Stimulated activated CD4-positive, alpha-beta T cell treated with anti-CD3 and anti-CD28 coated beads, Interleukin-12 subunit alpha, Interleukin-12 subunit beta, amount 100 ng/mL, for 4 hours (primary cell): Measurements from ENCODE around the gene IL1F10.
"Not testable (repeated sequence)": the region's sequence is repeated elsewhere in the genome, so short reads cannot be mapped to it uniquely, and the experiment has no call there.

Experiments used
- DNase-seq: peaks from one replicate; pipeline ENCODE4 v3.0.0-alpha.2; 2020

IL1F10 gene

DNA sequence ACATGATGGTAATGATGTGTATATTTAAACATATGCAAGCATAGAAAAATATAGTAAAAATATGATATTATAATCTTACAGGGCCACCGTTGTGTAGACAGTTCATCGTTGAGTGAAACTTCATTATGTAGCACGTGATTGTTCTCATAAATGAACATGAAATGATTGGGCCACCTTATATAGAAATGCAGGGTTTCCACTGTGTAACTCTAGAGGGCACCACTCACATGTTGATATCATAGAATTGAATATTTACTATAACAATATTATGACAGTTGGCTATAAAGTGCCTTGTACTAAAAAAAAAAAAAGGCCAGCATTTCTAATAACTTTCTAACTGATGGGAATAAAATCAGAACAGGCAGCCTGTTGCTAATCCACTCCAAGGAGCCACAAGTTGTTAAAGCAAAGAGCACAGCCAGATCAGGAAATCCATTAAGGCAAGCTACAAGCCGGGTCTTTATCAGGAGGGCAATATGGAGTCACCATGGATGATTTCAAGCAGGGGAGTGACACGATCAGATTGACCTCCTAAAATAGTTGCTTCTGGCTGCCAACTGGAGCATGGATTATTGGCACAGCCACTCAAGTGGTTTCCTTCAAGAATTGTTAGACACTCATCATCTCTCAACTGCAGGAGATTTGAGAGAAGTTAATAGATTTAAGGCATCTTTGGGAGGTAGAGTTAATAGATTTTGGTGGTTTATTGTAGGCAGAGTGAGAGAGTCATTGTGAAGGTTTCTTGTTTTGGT is 16.7 kb downstream of the IL1F10 start:
- no peak for DNase-seq

DNA sequence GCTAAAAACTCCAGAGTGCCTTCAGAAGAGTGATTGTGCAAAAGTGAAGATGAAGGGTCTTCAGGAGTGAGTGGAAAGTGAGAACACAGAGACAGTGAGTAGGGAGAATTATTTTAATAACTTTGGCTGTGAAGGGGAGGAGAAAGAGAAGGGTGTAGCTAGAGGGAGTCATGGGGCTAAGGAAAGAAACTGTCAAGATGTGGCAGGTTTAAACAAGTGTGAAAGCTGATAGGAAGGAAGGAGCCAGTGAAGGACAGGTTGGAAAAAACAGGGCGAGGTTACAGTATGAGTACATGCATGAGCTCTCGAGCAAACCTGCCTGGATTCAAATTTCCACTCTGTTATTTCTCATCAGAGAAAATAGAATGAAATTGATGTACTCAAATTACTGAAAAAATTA is 17.8 kb downstream of the IL1F10 start:
- no peak for DNase-seq

DNA sequence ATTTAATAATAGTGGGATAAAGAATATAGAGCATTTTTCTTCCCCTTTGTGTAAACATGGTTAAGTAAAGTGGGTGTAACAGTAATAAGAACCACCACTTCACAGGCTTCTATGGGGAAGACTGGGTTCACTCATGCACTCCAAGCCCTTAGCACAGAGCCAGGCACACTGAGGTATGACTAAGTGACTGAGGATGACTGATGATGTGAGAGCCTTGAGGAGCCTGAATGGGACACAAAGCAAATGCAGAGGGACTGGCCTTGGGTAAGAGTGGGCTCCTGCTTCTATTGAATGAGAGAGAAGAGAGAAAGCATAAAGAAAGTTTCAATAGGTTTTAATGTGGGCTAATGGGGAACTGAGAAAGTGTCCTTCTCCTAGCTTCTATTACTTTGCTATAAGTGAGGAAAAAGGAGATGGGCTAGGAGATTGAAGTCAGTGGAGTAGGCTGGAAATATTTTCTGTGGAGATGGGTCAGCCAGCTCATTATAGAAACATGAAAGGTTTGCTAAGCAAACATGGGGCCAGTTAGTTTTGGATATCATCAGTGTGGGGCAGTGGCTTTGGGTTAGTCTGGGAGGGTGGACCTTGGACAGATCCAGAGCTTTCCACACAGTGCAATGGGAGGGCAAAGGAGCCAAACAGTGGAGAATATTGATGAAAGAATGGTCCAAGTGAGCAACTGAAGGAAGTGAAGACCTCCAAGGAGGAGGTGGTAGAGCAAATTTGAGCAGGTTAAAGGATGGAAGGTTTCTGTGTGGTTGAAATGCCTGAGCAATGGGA is 20.6 kb downstream of the IL1F10 start:
- no peak for DNase-seq

DNA sequence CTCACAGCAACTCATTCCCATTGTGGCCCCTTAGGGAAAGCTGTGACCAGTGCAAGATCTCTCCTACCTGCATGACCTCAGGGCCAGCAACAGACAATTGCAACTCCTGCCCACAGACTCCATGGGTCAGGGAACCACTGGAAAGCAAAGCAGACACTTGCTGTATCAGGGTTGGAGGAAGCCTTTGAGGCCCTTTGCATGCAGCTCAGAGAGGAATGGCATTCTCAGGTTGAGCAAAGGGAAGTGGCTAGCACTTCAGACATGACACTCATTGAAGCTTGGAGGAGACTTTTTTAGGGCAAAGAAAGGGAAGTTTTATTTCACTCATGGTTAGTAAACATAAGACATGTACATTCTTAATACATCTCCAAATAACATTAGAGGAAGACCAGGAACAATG is 22.1 kb downstream of the IL1F10 start:
- no peak for DNase-seq

DNA sequence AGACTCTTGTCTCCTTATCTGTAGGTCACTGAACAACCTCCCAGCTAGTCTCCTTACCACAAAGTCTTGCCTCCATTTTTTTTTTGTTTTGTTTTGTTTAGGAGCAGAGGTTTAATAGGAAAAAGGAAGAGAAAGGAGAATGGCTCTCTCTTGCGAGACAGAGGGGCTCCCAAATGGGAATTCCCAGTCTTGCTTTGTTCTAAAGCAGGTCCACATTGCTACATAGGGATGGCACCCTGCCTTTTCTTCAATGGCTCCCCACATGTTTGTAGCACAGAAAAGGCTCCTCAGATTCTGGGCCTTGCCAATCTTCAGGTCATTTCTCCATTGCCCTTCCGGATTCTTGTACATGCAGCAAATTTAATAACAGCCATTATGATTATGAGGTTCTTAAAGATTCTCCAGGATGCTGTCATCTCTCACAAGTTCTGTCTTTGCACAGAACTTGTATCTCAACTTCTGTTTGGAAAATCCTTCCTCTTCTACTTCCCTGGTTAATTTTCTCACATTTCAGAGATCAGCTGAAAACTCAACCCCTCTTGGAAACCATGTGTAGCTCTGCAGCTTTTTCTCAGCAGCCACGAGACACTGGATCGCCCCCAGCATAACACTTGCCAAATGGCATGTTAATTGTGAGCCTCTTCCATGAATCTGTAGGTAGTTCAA is 23.6 kb downstream of the IL1F10 start:
- DNase-seq = no peak

DNA sequence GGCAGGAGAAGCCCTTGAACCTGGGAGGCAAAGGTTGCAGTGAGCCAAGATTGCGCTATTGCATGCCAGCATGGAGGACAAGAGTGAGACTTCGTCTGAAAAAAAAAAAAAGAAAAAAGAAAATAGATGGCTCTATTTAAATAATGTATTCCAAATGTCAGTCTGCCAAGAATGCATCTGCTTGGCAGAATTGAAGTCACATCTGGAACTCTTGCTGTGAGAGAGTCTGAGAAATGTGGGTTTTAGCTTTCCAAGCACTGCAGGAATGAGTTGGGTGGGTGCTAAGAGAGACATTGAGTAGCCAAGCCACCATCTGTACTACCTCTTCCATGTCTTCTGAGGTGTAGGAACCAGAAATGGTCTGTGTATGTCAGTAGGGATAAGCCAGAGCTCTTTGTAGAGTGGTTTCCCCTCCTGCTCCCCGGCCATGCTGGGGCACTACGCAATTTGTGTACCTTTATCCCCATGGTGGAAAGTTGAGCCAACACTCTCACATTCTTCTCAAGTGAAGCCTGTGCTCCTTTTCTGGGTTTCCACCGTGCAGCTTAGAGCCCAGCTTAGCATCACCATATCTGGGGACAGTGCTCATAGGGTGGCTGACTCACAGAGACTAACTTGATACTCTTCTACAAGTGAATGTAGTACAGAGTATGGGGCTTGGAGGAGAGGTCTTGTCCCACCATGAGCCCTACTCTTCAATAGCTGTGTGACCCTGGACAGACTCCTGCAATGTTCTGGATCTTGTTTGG is 25.3 kb downstream of the IL1F10 start:
- no peak for DNase-seq

DNA sequence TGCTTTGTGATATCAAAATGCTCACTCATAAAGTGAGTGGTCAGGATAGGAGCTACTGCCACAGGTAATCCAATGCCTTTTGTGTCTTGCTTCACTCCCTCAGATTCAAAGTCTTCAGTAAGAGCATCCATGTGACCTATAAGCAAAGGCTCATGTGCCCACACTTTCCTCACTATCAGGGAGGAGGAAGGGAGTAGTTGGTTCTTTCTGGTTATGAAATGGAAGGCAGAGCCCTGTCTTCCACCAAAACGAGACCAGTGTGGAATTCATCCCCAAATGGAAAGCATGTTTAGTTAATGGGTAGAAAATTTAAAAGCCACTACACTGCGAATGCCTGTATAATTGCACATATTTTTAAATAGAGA is 25.8 kb downstream of the IL1F10 start:
- no peak for DNase-seq

DNA sequence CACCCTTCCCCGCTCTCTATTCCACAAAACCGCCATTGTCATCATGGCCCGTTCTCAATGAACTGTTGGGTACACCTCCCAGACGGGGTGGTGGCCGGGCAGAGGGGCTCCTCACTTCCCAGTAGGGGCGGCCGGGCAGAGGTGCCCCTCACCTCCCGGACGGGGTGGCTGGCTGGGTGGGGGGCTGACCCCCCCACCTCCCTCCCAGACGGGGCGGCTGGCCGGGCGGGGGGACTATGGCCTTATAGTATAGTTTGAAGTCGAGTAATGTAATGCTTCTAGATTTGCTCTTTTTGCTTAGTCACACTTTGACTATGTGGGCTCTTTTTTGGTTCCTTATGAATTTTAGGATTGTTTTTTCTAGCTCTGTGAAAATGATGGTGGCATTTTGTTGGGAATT is 28.5 kb downstream of the IL1F10 start:
- not testable (repeated sequence) for DNase-seq

DNA sequence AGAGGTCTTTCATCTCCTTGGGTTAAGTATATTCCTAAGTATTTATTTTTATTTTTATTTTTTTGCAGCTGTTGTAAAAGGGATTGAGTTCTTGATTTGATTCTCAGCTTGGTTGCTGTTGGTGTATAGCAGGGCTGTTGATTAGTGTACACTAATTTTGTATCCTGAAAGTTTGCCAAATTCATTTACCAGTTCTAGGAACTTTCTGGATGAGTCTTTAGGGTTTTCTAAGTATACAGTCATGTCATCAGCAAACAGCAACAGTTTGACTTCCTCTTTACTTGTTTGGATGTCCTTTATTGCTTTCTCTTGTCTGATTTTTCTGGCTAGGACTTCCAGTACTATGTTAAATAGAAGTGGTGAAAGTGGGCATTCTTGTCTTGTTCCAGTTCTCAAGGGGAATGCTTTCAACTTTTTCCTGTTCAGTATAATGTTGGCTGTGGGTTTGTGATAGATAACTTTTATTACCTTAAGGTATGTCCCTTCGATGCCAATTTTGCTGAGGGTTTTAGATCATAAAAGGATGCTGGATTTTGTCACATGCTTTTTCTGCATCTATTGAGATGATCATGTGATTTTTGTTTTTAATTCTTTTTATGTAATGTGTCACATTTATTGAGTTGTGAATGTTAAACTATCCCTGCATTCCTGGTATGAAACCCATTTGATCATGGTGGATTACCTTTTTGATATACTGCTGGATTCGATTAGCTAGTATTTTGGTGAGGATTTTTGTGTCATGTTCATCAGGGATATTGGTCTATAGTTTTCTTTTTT is 29.3 kb downstream of the IL1F10 start:
- DNase-seq = not testable (repeated sequence)

DNA sequence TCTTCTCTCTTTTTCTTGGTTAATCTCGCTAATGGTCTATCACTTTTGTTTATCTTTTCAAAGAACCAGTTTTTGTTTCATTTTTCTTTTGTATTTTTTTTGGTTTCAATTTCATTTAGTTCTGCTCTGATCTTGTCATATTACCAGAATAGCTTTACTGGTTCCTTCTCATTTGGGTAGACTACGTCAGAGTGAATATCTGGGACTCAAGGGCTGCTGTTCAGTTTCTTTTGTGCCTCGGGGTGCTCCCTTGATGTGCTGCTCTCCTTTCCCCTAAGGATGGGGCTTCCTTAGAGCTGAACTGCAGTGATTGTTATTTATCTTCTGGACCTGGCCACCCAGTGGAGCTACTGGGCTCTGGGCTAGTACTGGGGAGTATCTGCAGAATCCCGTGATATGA is 30.3 kb downstream of the IL1F10 start:
- no peak for DNase-seq

DNA sequence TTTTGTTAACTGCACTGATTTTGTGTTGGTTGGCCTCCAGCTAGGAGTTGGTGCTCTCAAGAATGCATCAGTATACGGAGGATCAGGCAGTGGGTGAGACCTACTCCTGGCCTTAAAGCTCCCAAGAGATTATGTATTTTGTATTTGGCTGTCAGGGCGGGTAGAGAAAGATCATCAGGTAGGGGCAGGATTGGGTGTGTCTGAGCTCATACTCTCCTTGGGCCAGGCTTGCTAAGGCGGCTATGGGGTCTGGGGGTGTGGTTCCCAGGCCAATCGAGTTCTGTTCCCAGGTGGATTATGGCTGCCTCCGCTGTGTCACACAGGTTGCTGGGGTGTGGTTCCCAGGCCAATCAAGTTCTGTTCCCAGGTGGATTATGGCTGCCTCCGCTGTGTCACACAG is 30.8 kb downstream of the IL1F10 start:
- no peak for DNase-seq

DNA sequence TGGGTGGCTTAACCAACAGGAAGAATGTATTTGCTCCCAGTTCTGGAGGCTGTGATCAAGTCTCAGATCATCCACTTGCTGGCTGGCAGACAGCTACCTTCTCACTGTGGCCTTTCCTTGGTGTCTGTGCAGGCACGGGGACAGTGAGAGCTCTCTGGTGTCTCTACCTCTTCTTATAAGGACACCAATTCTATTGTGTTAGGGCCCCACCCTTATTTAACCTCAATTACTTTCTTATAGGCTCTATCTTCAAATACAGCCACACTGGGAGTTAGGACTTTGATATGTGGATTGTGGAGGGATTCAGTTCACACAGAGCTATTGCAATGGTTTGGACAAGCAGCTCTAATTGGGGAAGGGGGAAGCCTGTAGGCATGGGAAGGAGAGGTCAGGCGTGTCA is 34.4 kb downstream of the IL1F10 start:
- no peak for DNase-seq

DNA sequence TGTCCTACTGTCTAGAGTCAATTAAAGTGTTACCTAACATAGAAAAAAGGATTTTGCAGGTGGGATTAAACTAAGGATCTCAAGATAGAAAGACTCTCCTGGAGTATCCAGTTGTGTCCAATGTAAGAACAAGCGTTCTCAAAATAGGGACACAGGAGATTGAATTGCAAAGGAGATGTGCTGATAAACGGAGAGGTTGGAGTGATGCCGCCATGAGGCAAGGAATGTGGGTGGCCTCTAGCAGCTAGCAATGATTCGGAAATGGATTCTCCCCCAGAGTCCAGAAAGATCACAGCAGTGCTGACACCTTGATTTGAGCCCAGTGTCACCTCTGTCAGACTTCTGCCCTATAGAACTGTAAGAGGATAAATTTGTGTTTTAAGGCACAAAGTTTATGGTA is 35.5 kb downstream of the IL1F10 start:
- no peak for DNase-seq

DNA sequence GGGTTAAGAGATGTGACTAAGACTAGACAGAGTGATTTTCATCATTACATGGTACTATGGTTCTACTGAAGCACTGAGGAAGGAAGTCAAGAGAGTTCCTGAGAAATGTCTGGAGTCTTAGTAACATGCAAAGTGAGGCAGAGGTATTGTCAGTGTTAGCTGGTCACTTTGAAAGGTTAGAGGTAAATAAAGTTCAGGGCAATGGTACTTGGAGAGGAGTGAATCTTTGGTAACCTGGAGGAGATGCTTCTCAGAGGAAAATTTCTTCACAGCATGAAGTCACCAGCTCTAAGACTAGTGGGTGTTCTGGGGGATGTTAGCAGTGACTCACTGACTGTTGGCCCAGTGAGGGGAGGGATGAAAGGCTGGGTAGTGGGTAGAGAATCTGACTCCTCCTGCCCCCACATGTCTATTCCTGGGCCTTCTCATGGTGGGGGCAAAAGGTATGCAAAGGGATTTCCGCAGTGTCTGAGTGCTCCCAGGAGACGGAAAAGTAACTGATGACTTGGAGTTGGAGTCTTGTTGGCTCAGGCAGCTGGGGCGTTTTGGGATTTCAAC is 36.4 kb downstream of the IL1F10 start:
- DNase-seq = no peak

DNA sequence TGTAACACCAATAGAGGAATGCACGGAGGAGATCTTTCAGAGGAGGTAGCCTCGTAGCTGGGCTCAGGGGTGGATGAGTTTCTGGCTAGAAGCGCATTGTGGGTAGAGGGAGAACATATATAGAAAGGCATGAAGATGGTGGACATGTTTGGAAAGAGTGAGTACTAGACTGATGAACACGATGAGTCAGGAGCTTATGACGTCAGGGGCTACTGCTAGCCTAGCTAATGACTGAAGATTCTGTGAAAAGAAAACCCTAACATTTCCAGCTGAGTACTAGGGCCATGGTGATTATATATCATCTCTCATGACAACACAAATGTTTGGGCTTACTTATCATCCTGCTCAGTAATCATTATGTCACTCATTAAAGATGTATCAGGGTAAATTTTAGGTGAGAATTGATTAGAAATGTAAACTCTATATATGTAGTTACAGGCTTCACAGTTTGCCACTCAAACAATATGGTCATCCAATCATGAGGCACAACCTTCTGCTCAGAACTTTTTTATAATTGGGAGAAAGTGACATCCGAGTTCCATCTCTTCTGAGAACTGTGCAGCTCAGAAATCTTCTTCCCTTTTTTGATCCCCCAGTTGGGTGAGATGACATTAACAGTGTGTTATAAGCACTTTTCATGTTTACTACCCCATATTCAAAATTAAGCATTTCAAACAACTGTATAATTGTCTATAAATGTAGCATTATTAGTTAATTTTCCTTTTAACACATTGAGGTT is 37.4 kb downstream of the IL1F10 start:
- DNase-seq = no peak

DNA sequence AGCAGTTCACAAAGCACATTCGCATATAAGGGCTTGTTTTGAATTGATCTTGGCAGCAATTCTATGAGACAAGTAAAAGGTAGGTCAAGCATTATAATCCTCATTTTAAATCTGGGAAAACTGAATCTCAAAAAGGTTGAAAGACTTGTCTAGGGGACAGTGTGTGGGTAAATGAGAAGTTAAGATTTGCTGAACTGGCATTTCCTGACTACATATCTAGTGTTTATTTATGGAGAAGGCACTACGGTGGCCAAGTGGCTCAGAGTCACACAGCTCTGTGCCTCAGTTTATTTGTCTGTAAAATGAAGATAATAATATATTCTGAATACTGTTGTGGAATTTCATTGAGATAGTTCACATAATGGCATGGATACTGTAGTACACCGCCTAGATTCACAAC is 43.4 kb downstream of the IL1F10 start:
- DNase-seq = no peak

DNA sequence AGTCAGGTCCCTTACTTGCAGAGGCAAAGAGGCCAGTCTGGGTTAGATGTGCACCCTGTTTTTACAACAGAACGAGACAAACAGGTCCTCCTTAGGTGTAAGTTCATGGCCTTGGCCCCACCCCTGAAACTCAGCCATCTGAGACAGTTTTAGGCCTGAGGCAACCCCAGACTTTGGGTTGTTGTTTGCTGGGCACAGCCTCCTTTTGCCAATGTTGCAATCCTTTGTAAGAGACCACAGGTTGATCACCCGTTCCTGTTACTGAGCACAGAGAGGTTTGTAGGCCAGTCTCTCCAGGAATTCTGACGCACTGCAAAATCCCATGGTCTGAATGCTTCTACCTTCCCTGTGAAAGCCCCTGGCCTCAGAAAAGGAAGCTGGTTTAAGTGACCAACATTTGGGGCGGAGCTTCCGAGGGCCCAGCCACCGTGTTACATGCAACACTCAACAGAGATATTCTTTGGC is 44.1 kb downstream of the IL1F10 start:
- DNase-seq = no peak

DNA sequence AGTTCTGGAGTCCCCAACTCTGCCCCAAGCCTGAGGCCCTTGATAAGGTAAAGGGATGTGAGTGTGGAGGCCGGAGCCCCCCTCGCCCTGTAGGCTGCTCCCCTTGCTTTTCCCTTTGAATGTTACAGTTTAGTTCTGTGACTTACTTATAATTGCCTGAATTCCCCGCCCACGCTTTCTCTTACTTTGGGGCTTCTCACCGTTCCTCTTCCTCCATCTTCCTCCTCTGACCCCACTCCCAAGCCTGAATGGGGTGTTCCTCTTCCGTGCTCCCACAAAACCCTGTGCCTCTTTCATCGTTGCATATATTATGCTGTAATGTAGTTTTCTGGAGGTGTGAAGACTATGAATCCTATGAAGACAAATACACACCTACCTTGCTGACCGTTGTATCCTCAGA is 44.7 kb downstream of the IL1F10 start:
- no peak for DNase-seq

DNA sequence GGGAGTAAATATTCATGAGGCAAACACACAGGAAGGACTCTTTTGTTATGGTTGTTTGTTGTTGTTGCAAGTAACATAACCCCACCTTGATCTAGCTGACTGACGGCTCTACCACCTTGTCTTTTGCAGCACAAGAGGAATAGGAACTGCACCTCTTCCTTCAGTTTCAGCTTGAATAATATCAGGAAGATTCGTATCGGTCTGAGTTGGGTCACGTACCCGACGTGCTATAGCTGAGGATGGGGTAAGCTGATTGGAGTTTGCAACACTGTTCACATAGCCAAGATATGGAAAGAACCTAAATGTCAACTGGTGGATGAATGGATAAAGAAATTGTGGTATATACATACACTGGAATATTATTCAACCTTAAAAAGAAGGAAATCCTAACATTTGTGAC is 45.1 kb downstream of the IL1F10 start:
- no peak for DNase-seq

DNA sequence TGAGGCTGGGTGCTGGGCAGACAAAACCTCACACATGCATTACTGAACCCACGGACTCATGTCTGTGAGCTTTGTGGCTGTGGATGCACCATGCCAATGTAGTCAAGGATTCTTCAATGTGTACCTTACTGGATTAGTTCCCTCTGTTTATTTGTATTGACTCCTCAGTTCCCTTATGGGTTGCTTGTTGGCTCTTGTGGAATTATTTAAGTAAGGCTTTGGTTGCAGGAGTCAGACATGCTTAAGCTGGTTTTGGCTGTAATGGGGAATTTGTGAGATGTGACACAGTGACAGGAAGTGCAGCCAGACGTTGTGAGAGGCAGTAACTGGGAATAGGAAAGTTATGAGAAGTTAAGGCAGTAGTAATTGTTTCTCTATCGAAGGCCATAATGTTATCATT is 46.0 kb downstream of the IL1F10 start:
- no peak for DNase-seq

DNA sequence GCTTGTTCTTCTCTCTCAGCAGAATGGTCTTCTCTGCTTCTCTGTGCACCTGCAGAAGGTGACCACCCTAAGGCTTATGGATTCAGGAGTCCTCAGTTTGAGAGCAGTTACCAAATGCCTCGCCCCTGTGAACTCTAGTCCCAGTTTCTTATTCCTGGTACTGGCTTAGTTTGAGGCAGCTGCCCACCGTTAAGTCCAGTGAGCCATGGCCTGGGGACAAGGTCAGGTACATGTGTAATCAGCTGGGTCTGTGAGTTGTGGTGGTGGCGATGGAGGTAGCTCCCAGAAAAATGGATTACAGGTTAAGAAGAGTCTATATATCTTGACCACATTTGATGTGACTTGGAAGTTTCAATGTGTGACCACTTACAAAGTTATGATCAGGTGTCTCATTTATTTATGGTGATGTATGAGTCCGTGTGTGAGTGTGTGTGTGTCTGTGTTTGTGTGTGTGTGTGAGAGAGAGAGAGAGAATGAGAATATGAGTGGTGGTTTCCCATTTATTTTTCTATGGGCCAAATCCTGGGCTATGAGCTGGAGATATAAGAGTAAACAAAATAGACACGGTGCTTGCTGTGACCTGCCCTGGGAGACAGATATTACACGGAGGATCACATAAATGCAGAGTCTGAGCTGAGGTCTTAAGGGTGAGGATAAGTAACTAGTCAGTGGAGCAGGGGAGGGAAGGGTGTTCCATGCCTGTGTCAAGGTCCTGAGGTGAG is 46.6 kb downstream of the IL1F10 start:
- DNase-seq = no peak
